ENCODE results near the gene MTNR1A. TPM values are rescaled to one million over a fixed set of nuclear protein-coding genes. Genes with fewer than 3 reads are reported as not detected.

MTNR1A gene
- total RNA-seq = 0.40 to 0.80 TPM (median 0.75 TPM) in 3 replicates

DNA sequence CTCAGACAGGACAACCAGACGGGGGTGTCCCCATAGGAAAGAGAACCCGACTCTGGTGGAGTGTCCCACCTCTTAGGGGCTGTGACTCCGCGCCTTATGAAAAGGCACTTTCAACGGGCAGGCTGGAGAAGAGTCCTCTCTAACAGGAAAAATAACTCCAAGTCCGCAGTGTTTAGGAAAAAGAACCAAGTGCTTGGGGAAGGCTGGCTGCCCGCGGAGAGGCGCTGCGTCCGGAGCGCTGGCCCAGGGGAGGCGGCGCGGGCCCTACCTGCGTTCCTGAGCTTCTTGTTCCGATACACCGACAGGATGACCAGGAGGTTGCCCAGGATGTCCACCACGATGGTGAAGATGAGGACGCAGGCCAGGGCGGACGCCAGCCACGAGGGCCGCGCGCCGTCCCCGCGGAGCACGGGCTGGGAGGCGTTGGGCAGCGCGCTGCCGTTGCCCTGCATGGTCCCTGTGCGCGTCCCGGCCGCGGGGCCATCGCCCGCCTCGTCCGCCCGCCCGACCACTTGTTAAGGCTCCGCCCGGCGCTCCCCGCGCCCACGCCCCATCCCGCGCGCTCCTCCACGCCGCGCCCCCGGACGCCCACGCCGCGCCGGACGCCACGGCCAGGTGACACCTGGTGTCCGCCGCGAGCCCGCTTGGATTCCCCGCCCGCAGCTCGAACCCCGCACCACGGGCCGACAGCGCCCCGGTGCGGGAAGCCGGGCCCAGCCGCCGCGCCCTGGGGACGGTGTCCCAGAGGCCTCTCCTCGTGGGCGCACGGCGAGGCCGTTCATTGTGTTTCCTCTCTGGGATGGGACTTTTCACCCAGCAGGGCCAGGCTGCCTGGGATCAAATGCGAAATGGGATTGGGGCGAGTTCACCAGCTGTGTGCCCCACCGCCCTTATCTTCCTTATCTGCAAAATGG lies at the start of gene MTNR1A:
Gene MTNR1A, minus strand, starts transcription at position 654 of the 914 bp plus-strand sequence. Its CDS starts 202 bp downstream, at position 452.
- no peaks in the 10 kb centered on the region for H3K36me3 Mint-ChIP-seq
- H3K4me1 Mint-ChIP-seq = peaks cover 11% of the 10 kb centered on the region
- TF ChIP-seq, protein P1, sequence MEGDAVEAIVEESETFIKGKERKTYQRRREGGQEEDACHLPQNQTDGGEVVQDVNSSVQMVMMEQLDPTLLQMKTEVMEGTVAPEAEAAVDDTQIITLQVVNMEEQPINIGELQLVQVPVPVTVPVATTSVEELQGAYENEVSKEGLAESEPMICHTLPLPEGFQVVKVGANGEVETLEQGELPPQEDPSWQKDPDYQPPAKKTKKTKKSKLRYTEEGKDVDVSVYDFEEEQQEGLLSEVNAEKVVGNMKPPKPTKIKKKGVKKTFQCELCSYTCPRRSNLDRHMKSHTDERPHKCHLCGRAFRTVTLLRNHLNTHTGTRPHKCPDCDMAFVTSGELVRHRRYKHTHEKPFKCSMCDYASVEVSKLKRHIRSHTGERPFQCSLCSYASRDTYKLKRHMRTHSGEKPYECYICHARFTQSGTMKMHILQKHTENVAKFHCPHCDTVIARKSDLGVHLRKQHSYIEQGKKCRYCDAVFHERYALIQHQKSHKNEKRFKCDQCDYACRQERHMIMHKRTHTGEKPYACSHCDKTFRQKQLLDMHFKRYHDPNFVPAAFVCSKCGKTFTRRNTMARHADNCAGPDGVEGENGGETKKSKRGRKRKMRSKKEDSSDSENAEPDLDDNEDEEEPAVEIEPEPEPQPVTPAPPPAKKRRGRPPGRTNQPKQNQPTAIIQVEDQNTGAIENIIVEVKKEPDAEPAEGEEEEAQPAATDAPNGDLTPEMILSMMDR (IDR thresholded peaks at IDR 0.05; ENCODE audit: unreplicated experiment) = no peak
- H3K27me3 Mint-ChIP-seq (ENCODE audit: low read depth) = peaks cover 58% of the 10 kb centered on the region
- H3K9me3 Mint-ChIP-seq = peaks cover 4% of the 10 kb centered on the region
- H3K27ac Mint-ChIP-seq = no peak within 1 kb of the TSS
- DNase-seq (ENCODE audit: low spot score in 2 of 2, unreplicated experiment in 2 of 2) = peak in 1 of 2 experiments; percentile 46
- H3K4me3 Mint-ChIP-seq = peak within 1 kb of the TSS; percentile 71

DNA sequence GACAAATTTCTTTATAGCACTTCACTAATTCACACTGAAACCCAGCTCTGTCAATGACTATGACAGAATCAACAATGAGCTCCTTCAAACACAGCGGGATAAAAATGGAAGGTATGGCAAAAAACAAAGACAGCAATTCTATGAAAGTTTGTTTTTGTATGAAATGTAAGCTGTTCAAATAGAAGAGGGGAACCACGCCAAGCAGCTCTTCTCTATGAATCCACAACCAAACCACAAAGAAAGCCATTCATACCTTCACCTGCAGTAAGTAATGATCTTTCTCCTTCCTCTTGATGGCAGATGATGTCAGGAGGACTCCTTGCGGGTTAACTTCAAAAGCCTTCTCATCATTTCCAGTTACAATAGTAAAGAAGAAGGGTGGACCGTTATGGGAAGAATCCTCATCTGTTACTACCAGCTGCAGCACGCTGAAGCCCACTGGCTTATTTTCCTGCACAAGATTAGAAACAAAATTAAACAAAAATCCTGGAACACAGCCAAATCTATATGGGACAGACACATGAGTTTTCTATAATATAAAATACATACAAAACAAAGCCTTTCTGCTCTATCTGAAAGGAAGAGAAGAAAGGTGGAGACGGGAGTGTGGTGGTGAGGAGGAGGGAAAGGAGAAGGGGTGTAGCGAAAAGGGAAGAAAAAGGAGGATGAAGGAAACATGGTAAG lies 48.9 kb upstream of the MTNR1A start:
- Mint-ChIP-seq H3K27ac (no peak overlapping the region), H3K36me3 (peaks cover 82% of the 10 kb centered on the region), H3K9me3 (no peaks in the 10 kb centered on the region), H3K27me3 (ENCODE audit: low read depth) (no peaks in the 10 kb centered on the region), H3K4me1 (no peaks in the 10 kb centered on the region), H3K4me3 (no peak overlapping the region)
- DNase-seq (ENCODE audit: low spot score in 2 of 2, unreplicated experiment in 2 of 2) = no peak
- TF ChIP-seq, protein P1 (IDR thresholded peaks at IDR 0.05; ENCODE audit: unreplicated experiment) = no peak

DNA sequence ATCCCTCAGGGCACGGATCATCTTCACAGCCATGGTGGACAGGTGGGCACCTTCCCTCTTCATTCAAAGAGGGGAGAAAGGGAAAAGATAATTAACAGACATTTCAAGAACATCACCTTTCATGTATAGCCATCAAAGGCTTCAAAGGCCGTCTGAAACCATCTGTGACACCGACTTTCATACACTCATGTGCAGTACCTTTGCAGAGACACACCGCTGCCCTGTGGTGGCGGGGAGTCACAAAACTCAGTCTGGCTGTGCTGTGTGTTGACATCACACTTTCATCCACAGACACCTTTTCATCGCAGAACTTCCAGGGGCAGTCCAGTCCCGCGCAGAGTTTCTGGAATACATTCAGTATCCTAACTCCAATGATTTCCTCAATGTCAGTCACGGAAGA lies 47.6 kb upstream of the MTNR1A start:
- TF ChIP-seq, protein P1 (IDR thresholded peaks at IDR 0.05; ENCODE audit: unreplicated experiment) = no peak
- no peaks in the 10 kb centered on the region for H3K9me3 Mint-ChIP-seq
- DNase-seq (ENCODE audit: low spot score in 2 of 2, unreplicated experiment in 2 of 2) = no peak
- peaks cover 78% of the 10 kb centered on the region for H3K36me3 Mint-ChIP-seq
- no peaks in the 10 kb centered on the region for H3K4me1 Mint-ChIP-seq
- no peak overlapping the region for H3K4me3 Mint-ChIP-seq
- H3K27me3 Mint-ChIP-seq (ENCODE audit: low read depth) = no peaks in the 10 kb centered on the region
- no peak overlapping the region for H3K27ac Mint-ChIP-seq

DNA sequence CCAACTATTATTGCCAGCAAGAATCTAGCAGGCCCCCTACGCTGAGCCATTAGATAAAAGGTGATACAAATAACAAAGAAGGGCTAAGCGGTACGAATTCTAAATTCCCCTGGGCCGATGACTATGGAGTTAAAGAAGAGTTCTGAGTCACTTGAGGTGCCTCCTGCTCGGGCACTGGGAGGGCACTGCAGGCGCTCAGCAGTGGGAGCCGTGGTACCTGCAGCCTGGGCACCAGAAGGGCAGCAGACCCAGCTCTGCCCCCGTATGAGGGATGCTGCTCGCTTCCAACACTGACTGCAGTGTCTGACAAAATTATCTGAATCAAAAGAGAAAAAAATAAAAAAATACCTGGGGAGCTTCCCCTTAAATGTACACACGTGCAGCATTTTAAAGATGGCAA lies 44.1 kb upstream of the MTNR1A start:
- no peak overlapping the region for H3K4me3 Mint-ChIP-seq
- TF ChIP-seq, protein P1 (IDR thresholded peaks at IDR 0.05; ENCODE audit: unreplicated experiment) = no peak

DNA sequence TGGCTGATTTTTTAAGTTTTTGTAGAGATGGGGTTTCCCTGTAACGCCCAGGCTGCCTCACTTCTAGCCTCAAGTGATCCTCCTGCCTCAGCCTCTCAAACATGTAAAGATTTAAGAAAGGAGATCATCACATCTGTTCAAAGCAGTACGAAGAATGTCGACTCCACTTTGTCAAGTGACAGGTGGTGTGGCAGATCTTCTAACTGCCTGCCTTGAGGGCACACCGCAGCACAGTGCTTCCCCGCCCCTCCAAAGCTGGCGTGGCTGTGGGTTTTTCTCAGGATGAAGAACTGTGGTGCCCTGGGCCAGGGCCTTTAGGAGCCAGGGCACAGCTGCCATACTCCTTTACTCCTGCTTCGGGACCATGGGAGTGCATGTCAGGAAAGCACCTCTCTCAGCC lies 43.3 kb upstream of the MTNR1A start:
- Mint-ChIP-seq H3K27ac (no peak overlapping the region), H3K36me3 (peaks cover 73% of the 10 kb centered on the region), H3K9me3 (no peaks in the 10 kb centered on the region), H3K27me3 (ENCODE audit: low read depth) (no peaks in the 10 kb centered on the region), H3K4me1 (no peaks in the 10 kb centered on the region), H3K4me3 (no peak overlapping the region)
- TF ChIP-seq, protein P1 (IDR thresholded peaks at IDR 0.05; ENCODE audit: unreplicated experiment) = no peak
- DNase-seq (ENCODE audit: low spot score in 2 of 2, unreplicated experiment in 2 of 2) = no peak

More for the DNA sequence above, 44.1 kb upstream of the MTNR1A start:
- Mint-ChIP-seq H3K27me3 (ENCODE audit: low read depth) (no peaks in the 10 kb centered on the region), H3K36me3 (peaks cover 76% of the 10 kb centered on the region), H3K27ac (no peak overlapping the region), H3K4me1 (no peaks in the 10 kb centered on the region), H3K9me3 (no peaks in the 10 kb centered on the region)
- no peak for DNase-seq (ENCODE audit: low spot score in 2 of 2, unreplicated experiment in 2 of 2)

All from mesothelial cell of epicardium (in vitro differentiated cells).